ENCODE data around the gene RYR2.
A peak's percentile ranks its signal among the peaks of the same experiment; 100 is the strongest.

RYR2 gene

GRCh38 chr1:237033804-237034203, 8.2 kb upstream of the RYR2 start:
- Histone ChIP-seq H3K4me1 (ENCODE audit: control insufficient read depth, insufficient read depth, low read length) (peaks cover 9% of the 10 kb centered on the region), H3K9ac (ENCODE audit: low read depth, low read length) (no peak overlapping the region)

DNA sequence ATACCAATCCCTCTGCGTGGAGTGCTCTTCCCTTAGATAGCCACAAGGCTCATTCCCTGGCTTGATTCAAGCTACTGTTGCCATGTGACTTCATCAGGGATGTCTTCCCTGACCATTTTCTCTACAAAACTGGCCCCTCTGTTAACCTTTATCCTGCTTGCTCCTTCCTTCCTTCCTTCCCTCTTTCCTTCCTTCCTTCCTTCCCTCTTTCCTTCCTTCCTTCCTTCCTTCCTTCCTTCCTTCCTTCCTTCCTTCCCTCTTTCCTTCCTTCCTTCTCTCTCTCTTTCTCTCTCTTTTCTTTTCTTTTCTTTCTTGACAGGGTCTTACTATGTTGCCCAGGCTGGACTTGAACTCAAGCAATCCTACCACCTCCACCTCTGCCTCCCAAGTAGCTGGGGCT, 6.2 kb upstream of the RYR2 start:
- Histone ChIP-seq H3K4me1 (ENCODE audit: control insufficient read depth, insufficient read depth, low read length) (peaks cover 9% of the 10 kb centered on the region), H3K27me3 (ENCODE audit: control insufficient read depth, insufficient read depth, low read length) (peaks cover 9% of the 10 kb centered on the region), H3K9me3 (ENCODE audit: control insufficient read depth, insufficient read depth, low read length) (no peaks in the 10 kb centered on the region), H3K36me3 (ENCODE audit: control insufficient read depth, insufficient read depth, low read length) (no peaks in the 10 kb centered on the region), H3K4me3 (ENCODE audit: low read depth, low read length) (no peak overlapping the region), H3K9ac (ENCODE audit: low read depth, low read length) (no peak overlapping the region)

More at GRCh38 chr1:237033804-237034203, 8.2 kb upstream of the RYR2 start:
- Histone ChIP-seq H3K4me3 (ENCODE audit: low read depth, low read length) (no peak overlapping the region), H3K9me3 (ENCODE audit: control insufficient read depth, insufficient read depth, low read length) (no peaks in the 10 kb centered on the region), H3K27me3 (ENCODE audit: control insufficient read depth, insufficient read depth, low read length) (peaks cover 2% of the 10 kb centered on the region), H3K36me3 (ENCODE audit: control insufficient read depth, insufficient read depth, low read length) (no peaks in the 10 kb centered on the region)

GRCh38 chr1:237038211-237038610, 3.8 kb upstream of the RYR2 start:
- Histone ChIP-seq H3K4me3 (ENCODE audit: low read depth, low read length) (no peak overlapping the region), H3K4me1 (ENCODE audit: control insufficient read depth, insufficient read depth, low read length) (peaks cover 2% of the 10 kb centered on the region), H3K27me3 (ENCODE audit: control insufficient read depth, insufficient read depth, low read length) (peaks cover 21% of the 10 kb centered on the region), H3K36me3 (ENCODE audit: control insufficient read depth, insufficient read depth, low read length) (no peaks in the 10 kb centered on the region), H3K9me3 (ENCODE audit: control insufficient read depth, insufficient read depth, low read length) (no peaks in the 10 kb centered on the region), H3K9ac (ENCODE audit: low read depth, low read length) (no peak overlapping the region)

DNA sequence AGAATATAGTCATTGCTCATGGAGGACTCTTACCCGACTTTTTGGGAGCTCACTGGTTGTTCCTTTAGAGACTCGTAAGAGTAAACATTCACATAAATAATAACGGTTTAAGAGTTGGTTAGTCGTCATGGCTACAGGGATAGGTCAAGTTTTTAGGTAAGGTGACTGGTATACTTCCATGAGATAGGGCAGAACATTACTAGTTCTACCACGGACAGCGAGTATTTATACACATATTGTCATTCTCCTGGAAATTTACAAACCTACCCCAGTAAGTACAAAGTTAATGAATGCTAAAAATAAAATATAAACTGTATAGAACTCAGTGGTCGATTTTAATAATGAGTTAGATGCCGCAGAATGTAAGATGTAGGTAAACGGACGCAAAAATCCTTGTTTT, 1.2 kb upstream of the RYR2 start:
- H3K36me3 ChIP-seq (ENCODE audit: control insufficient read depth, insufficient read depth, low read length) = no peaks in the 10 kb centered on the region
- no peaks in the 10 kb centered on the region for H3K9me3 ChIP-seq (ENCODE audit: control insufficient read depth, insufficient read depth, low read length)
- H3K27me3 ChIP-seq (ENCODE audit: control insufficient read depth, insufficient read depth, low read length) = peaks cover 38% of the 10 kb centered on the region
- no peak overlapping the region for H3K9ac ChIP-seq (ENCODE audit: low read depth, low read length)
- H3K4me3 ChIP-seq (ENCODE audit: low read depth, low read length) = no peak overlapping the region
- H3K4me1 ChIP-seq (ENCODE audit: control insufficient read depth, insufficient read depth, low read length) = peaks cover 14% of the 10 kb centered on the region

DNA sequence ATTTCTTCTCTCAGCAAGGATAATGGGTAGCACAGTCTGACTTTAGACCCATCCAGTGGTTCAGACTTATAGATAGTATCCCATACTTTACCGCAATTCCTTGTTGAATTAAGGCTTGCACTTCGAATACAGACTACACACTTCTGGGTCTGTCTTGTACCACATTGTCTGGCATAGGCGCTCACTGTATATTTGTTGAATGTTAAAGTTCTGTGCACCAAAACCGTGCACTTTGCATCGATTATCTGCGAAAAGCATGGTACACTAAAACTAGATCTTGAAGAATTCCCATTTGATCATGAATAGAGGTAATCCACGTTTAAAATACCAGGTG, 556 bp upstream of the RYR2 start:
- no peaks in the 10 kb centered on the region for H3K9me3 ChIP-seq (ENCODE audit: control insufficient read depth, insufficient read depth, low read length)
- no peak overlapping the region for H3K9ac ChIP-seq (ENCODE audit: low read depth, low read length)
- no peaks in the 10 kb centered on the region for H3K36me3 ChIP-seq (ENCODE audit: control insufficient read depth, insufficient read depth, low read length)
- peak overlapping the region; percentile 27 for H3K4me3 ChIP-seq (ENCODE audit: low read depth, low read length)
- H3K27me3 ChIP-seq (ENCODE audit: control insufficient read depth, insufficient read depth, low read length) = peaks cover 38% of the 10 kb centered on the region
- peaks cover 14% of the 10 kb centered on the region for H3K4me1 ChIP-seq (ENCODE audit: control insufficient read depth, insufficient read depth, low read length)

DNA sequence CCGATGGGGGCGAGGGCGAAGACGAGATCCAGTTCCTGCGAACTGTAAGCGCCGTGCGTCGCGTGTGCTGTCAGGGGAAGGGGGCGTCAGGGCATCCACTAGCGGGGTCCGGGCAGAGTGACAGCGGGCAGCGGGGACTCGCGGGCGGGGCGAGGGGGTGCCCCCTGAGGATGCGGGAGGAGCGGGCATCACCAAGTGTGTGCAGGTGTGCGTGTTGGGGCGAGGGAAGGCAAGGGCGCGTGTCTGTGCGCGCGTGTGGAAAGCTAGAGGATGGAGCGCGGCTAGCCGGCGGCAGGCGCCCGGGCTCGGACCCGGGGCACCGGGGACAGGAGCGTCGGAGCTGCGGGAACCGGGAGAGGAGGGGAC, 525 bp downstream of the RYR2 start:
- H3K9ac ChIP-seq (ENCODE audit: low read depth, low read length) = no peak overlapping the region
- H3K9me3 ChIP-seq (ENCODE audit: control insufficient read depth, insufficient read depth, low read length) = no peaks in the 10 kb centered on the region
- H3K4me3 ChIP-seq (ENCODE audit: low read depth, low read length) = peak overlapping the region; percentile 55
- no peaks in the 10 kb centered on the region for H3K36me3 ChIP-seq (ENCODE audit: control insufficient read depth, insufficient read depth, low read length)
- peaks cover 38% of the 10 kb centered on the region for H3K27me3 ChIP-seq (ENCODE audit: control insufficient read depth, insufficient read depth, low read length)
- peaks cover 14% of the 10 kb centered on the region for H3K4me1 ChIP-seq (ENCODE audit: control insufficient read depth, insufficient read depth, low read length)

DNA sequence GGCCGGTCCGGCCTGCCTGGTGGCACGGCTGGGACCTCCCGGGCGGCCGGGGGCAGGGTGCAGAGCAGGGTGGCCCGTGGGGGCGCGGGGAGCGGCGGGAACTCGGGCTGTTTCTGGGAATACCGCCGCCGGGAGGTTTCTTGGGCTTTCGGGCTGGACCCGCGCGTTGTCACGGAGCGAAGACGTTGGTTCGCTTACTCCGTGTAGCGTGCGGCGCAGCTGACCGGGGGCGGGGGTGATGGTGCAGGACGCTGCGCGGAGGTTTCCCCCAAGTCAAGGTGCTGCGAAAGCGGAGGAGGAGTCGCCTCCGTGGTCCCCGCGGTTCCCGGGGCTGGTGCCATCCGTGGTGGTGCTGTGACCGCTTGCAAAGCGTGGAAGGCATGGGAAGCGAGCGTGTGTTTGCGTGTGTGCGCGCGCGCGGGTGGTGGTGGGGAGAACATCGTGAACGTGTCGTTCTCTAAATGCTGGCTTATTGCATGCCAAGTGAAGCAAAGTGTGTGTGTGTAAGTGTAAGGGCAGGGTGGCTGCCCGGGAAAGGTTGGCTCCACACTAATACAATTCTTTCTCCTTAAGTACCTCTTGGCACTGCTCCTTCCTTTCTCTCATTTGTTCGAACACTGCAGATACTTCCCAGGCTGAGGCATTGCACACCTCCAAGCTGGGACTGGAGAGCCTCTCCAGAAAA, 1.1 kb downstream of the RYR2 start:
- H3K9ac ChIP-seq (ENCODE audit: low read depth, low read length) = no peak overlapping the region
- H3K4me1 ChIP-seq (ENCODE audit: control insufficient read depth, insufficient read depth, low read length) = peaks cover 14% of the 10 kb centered on the region
- H3K9me3 ChIP-seq (ENCODE audit: control insufficient read depth, insufficient read depth, low read length) = no peaks in the 10 kb centered on the region
- H3K27me3 ChIP-seq (ENCODE audit: control insufficient read depth, insufficient read depth, low read length) = peaks cover 37% of the 10 kb centered on the region
- H3K36me3 ChIP-seq (ENCODE audit: control insufficient read depth, insufficient read depth, low read length) = no peaks in the 10 kb centered on the region
- peak overlapping the region; percentile 55 for H3K4me3 ChIP-seq (ENCODE audit: low read depth, low read length)

DNA sequence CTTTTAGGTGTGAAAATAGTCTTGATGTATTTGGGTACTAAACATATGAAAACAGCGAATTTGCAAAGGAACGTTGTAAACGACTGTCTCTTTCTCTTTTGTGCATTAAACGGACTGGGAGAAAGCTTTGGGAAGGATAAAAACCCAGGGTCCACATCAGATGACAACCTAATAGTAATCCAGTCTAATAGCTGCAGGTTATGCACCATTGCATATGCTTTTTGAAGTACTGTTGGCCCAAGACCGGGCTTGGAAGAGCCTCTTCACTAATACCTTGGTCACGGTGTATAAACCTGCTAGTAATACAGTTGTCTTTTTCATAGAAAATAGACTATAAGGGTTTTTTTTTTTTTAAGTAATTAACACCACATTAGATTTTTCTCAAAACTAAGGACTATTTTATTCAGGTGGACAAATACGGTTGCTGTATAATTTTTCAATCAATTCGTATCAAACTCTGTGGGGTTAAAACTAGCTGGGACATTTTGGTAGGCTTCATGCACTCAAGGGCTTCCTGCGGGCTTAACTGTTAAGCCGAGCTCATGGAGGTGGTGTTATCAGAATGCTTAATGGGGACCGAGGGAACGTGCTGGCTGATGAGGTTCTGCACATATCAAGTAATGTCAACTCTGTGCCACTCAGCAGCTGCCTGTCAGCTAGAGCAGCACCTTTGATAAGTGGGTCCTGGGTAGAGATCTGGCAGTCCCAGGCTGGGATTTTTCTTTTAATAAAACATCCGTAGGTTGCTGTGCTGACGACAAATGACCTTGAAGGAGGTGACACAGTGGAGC, 2.1 kb downstream of the RYR2 start:
- H3K36me3 ChIP-seq (ENCODE audit: control insufficient read depth, insufficient read depth, low read length) = no peaks in the 10 kb centered on the region
- peak overlapping the region; percentile 55 for H3K4me3 ChIP-seq (ENCODE audit: low read depth, low read length)
- peaks cover 35% of the 10 kb centered on the region for H3K27me3 ChIP-seq (ENCODE audit: control insufficient read depth, insufficient read depth, low read length)
- H3K9ac ChIP-seq (ENCODE audit: low read depth, low read length) = no peak overlapping the region
- H3K4me1 ChIP-seq (ENCODE audit: control insufficient read depth, insufficient read depth, low read length) = peaks cover 14% of the 10 kb centered on the region
- H3K9me3 ChIP-seq (ENCODE audit: control insufficient read depth, insufficient read depth, low read length) = no peaks in the 10 kb centered on the region

- peaks cover 32% of the 10 kb centered on the region for H3K27me3 ChIP-seq (ENCODE audit: control insufficient read depth, insufficient read depth, low read length)
- H3K36me3 ChIP-seq (ENCODE audit: control insufficient read depth, insufficient read depth, low read length) = no peaks in the 10 kb centered on the region
- H3K4me3 ChIP-seq (ENCODE audit: low read depth, low read length) = no peak overlapping the region
- no peaks in the 10 kb centered on the region for H3K9me3 ChIP-seq (ENCODE audit: control insufficient read depth, insufficient read depth, low read length)
- H3K4me1 ChIP-seq (ENCODE audit: control insufficient read depth, insufficient read depth, low read length) = peaks cover 14% of the 10 kb centered on the region
- no peak overlapping the region for H3K9ac ChIP-seq (ENCODE audit: low read depth, low read length)
Measured at GRCh38 chr1:237045278-237046016, 3.5 kb downstream of the RYR2 start.

DNA sequence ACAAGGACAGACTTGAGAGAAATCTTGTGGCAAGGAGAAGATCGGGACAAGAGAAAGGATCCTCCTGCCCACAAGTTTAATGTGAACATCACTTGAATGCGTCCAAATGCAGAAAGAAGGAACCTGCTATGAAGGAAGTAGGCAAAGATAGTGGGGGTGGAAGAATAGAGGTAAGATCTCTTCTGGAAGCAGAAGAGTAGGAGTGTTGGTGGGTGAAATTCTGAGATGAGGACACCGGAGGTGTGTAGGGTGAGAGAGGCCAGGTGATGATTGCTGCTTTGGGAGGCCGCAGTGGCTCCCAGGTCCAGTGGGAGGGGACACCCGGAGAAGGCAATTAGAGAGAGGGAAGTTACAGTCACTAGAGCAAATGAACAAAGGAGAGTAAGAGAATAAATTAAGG, 6.8 kb downstream of the RYR2 start:
- Histone ChIP-seq H3K27me3 (ENCODE audit: control insufficient read depth, insufficient read depth, low read length) (peaks cover 11% of the 10 kb centered on the region), H3K9ac (ENCODE audit: low read depth, low read length) (no peak overlapping the region), H3K36me3 (ENCODE audit: control insufficient read depth, insufficient read depth, low read length) (no peaks in the 10 kb centered on the region), H3K4me1 (ENCODE audit: control insufficient read depth, insufficient read depth, low read length) (peaks cover 12% of the 10 kb centered on the region), H3K9me3 (ENCODE audit: control insufficient read depth, insufficient read depth, low read length) (no peaks in the 10 kb centered on the region), H3K4me3 (ENCODE audit: low read depth, low read length) (no peak overlapping the region)

- no peaks in the 10 kb centered on the region for H3K36me3 ChIP-seq (ENCODE audit: control insufficient read depth, insufficient read depth, low read length)
- no peak overlapping the region for H3K9ac ChIP-seq (ENCODE audit: low read depth, low read length)
- H3K4me1 ChIP-seq (ENCODE audit: control insufficient read depth, insufficient read depth, low read length) = peaks cover 4% of the 10 kb centered on the region
- H3K9me3 ChIP-seq (ENCODE audit: control insufficient read depth, insufficient read depth, low read length) = no peaks in the 10 kb centered on the region
- no peak overlapping the region for H3K4me3 ChIP-seq (ENCODE audit: low read depth, low read length)
- no peaks in the 10 kb centered on the region for H3K27me3 ChIP-seq (ENCODE audit: control insufficient read depth, insufficient read depth, low read length)
Measured at GRCh38 chr1:237050185-237050584, 8.2 kb downstream of the RYR2 start.

DNA sequence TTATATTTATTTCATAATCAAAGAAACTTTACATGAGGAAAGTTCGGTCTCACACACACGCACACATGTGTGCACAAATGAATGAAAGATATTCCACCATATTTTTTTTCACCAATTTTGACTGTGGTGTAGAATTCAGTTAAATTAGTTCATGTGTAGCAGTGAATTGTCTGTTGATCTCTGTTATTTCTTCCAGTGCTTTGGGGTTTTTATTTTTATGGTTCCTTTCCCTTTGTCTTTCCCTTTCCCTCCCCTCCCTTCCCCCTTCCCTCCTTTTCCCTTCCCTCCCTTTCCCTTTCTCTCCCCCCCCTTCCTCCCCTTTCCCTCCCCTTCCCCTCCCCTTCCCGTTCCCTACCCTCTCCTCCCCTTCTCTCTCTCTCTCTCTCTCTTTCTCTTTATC, 8.9 kb downstream of the RYR2 start:
- Histone ChIP-seq H3K9ac (ENCODE audit: low read depth, low read length) (no peak overlapping the region), H3K36me3 (ENCODE audit: control insufficient read depth, insufficient read depth, low read length) (no peaks in the 10 kb centered on the region), H3K4me3 (ENCODE audit: low read depth, low read length) (no peak overlapping the region), H3K9me3 (ENCODE audit: control insufficient read depth, insufficient read depth, low read length) (no peaks in the 10 kb centered on the region), H3K4me1 (ENCODE audit: control insufficient read depth, insufficient read depth, low read length) (no peaks in the 10 kb centered on the region), H3K27me3 (ENCODE audit: control insufficient read depth, insufficient read depth, low read length) (no peaks in the 10 kb centered on the region)

All from iPS-15b (cell line).